HCT116 (cell line): Measurements from ENCODE around the gene FURIN. TPM values are rescaled to one million over a fixed set of nuclear protein-coding genes. Genes with fewer than 3 reads are reported as not detected.
A peak's percentile ranks its signal among the peaks of the same experiment; 100 is the strongest.

ENCODE experiments used
- ATAC-seq: fragments of 200-7000 bp; cut with Tn5 transposase; 2 replicates; pipeline ENCODE4 v1.9.1; 2020; ENCODE audit warnings: mild to moderate bottlenecking, moderate library complexity
- BruUV-seq: library from RNA; stranded (reverse); fragments of 400-500 nt; replicated peaks from 2 replicates; lab custom pipeline; 2021; lab: Mats Ljungman, UMichigan
- CTCF ChIA-PET: fragments of 300-600 bp; sonication (Branson Sonifier 250); formaldehyde crosslinking; loops from one replicate; lab custom pipeline; 2021; ENCODE audit warnings: antibody characterized with exemption; lab: Charles Lee
- POLR2A ChIA-PET: fragments of 300-600, 350-600 bp; sonication (Branson Sonifier 250); formaldehyde crosslinking; loops from one replicate; lab custom pipeline; 2021; ENCODE audit warnings: antibody characterized with exemption; lab: Charles Lee
- RAD21 ChIA-PET, 2 experiments: fragments of 300-600 bp; sonication (Branson Sonifier 250); formaldehyde crosslinking; loops; one replicate each; lab custom pipeline; 2023; ENCODE audit warnings: low total read pairs in 2 of 2; ENCODE audit not compliant: uncharacterized antibody in 2 of 2, unreplicated experiment in 2 of 2, low non-redundant PET in 1 of 2; lab: Charles Lee
- DNase-seq: peaks from one replicate; pipeline ENCODE4 v3.0.0-alpha.2; 2010; ENCODE audit warnings: low read depth, low spot score
- H2AFZ ChIP-seq: fragments of 200-600 bp; shearing (Covaris generic), sonication (generic); 2 replicates; pipeline ENCODE4 v1.6.1; 2017; ENCODE audit warnings: low read depth, mixed run types, mixed read lengths, antibody characterized with exemption, low read length; ENCODE audit not compliant: poor library complexity, severe bottlenecking
- H3K27ac ChIP-seq: 2 replicates; pipeline ENCODE4 v1.5.1; 2012; ENCODE audit warnings: low read depth, low read length
- H3K27me3 ChIP-seq: fragments of 200-600 bp; sonication (generic); 2 replicates; pipeline ENCODE4 v1.6.1; 2016; ENCODE audit warnings: mixed run types, low read length, mixed read lengths; ENCODE audit not compliant: insufficient read depth
- H3K36me3 ChIP-seq, 2 experiments: fragments of 200-500 bp in 1 of 2; fragments of 200-600 bp in 1 of 2; sonication (Bioruptor generic) in 1 of 2; sonication (generic) in 1 of 2; 2 replicates each; pipeline versions ENCODE4 v1.5.1 to v1.6.1; 2014 to 2016; ENCODE audit warnings: low read length in 2 of 2, inconsistent platforms in 1 of 2, mixed read lengths in 1 of 2, mixed run types in 1 of 2; ENCODE audit not compliant: insufficient read depth in 2 of 2, control insufficient read depth in 1 of 2
- H3K4me1 ChIP-seq, 2 experiments: fragments of 200-600 bp in 1 of 2; sonication (generic) in 1 of 2; 2 replicates each; pipeline versions ENCODE4 v1.5.1 to v1.6.1; 2012 to 2017; ENCODE audit warnings: low read length in 2 of 2, inconsistent platforms in 1 of 2, mild to moderate bottlenecking in 1 of 2, mixed read lengths in 1 of 2, mixed run types in 1 of 2, moderate library complexity in 1 of 2; ENCODE audit not compliant: insufficient read depth in 2 of 2, control insufficient read depth in 1 of 2
- H3K4me2 ChIP-seq: fragments of 200-600 bp; sonication (generic); 2 replicates; pipeline ENCODE4 v1.6.1; 2017; ENCODE audit warnings: mixed run types, low read length, mixed read lengths
- H3K4me3 ChIP-seq, 2 experiments: fragments of 200-600 bp in 1 of 2; sonication (generic) in 1 of 2; replicated peaks in 1 of 2; 2 replicates each; pipeline ENCODE4 v1.5.1; 2011 to 2016; ENCODE audit warnings: low read length in 2 of 2, control low read depth in 1 of 2, low read depth in 1 of 2, mild to moderate bottlenecking in 1 of 2, mixed read lengths in 1 of 2, mixed run types in 1 of 2
- H3K79me2 ChIP-seq: fragments of 200-600 bp; sonication (generic); 2 replicates; pipeline ENCODE4 v1.6.1; 2017; ENCODE audit warnings: mild to moderate bottlenecking, mixed run types, low read length, moderate library complexity, mixed read lengths; ENCODE audit not compliant: insufficient read depth
- H3K9ac ChIP-seq: fragments of 200-600 bp; sonication (generic); 2 replicates; pipeline ENCODE4 v1.6.1; 2016; ENCODE audit warnings: low read length, mixed read lengths
- H3K9me2 ChIP-seq: fragments of 200-600 bp; sonication (generic), shearing (Covaris generic); 2 replicates; pipeline ENCODE4 v1.6.1; 2017; ENCODE audit warnings: mixed run types, mild to moderate bottlenecking, moderate library complexity; ENCODE audit not compliant: insufficient read depth
- H3K9me3 ChIP-seq, 2 experiments: fragments of 200-500 bp in 1 of 2; fragments of 200-600 bp in 1 of 2; sonication (Bioruptor generic) in 1 of 2; sonication (generic) in 1 of 2; 2 replicates each; pipeline ENCODE4 v1.6.1; 2014 to 2017; ENCODE audit warnings: low read length in 2 of 2, mixed read lengths in 2 of 2, inconsistent platforms in 1 of 2, low read depth in 1 of 2, mild to moderate bottlenecking in 1 of 2, mixed run types in 1 of 2, moderate library complexity in 1 of 2; ENCODE audit not compliant: control insufficient read depth in 1 of 2, insufficient read depth in 1 of 2
- H4K20me1 ChIP-seq: fragments of 200-600 bp; sonication (generic), shearing (Covaris generic); 2 replicates; pipeline ENCODE4 v1.6.1; 2017; ENCODE audit warnings: mixed run types, mild to moderate bottlenecking, moderate library complexity; ENCODE audit not compliant: insufficient read depth
- CEBPB ChIP-seq: IDR thresholded peaks from 2 replicates; pipeline ENCODE4 v1.6.1; 2012; ENCODE audit warnings: low read depth
- EGR1 ChIP-seq: IDR thresholded peaks from 2 replicates; pipeline ENCODE4 v1.6.1; 2012; ENCODE audit warnings: low read depth
- JUND ChIP-seq: IDR thresholded peaks from 2 replicates; pipeline ENCODE4 v1.6.1; 2012
- POLR2A ChIP-seq: IDR thresholded peaks from 2 replicates; pipeline ENCODE4 v1.7.0; 2011; ENCODE audit warnings: borderline replicate concordance; ENCODE audit not compliant: insufficient read depth, insufficient read length; ENCODE audit errors: extremely low read depth
- RAD21 ChIP-seq: IDR thresholded peaks from 2 replicates; pipeline ENCODE4 v1.6.1; 2012; ENCODE audit warnings: low read depth, mild to moderate bottlenecking
- SP1 ChIP-seq: IDR thresholded peaks from 2 replicates; pipeline ENCODE4 v1.6.1; 2012; ENCODE audit warnings: low read depth
- YY1 ChIP-seq: IDR thresholded peaks from 2 replicates; pipeline ENCODE4 v1.6.1; 2011; ENCODE audit warnings: low read length, low read depth, moderate library complexity, mild to moderate bottlenecking; ENCODE audit not compliant: insufficient replicate concordance; ENCODE audit errors: extremely low read depth
- intact Hi-C: fragments of 100-400 bp; cut with micrococcal nuclease; formaldehyde crosslinking; loops from 2 replicates; pipeline ENCODE4 v1.10.0; 2022
- total RNA-seq: library from RNA; stranded (reverse); gene quantifications from one replicate; pipeline ENCODE4 v1.2.1, GENCODE V29; 2021; ENCODE audit not compliant: unreplicated experiment

FURIN gene
- total RNA-seq, 1 experiment from 2014 or later = 42.0 TPM

- no peak for TF ChIP-seq POLR2A
Measured at GRCh38 chr15:90930861-90931574, 62.6 kb downstream of the FURIN start (continued).

DNA sequence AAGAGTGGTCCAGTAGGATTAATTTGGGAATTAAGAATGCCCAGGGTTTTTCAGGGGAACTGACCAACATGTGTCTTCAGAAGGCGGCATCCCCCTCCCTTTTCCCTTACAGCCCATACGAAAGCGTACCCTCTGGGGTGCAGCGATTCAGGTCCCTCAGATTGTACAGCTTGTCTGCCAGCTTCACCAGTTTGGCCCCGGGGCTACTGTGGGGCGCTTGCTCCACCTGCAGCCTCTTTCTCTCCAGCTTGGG lies 63.1 kb downstream of the FURIN start:
- H3K9ac ChIP-seq = peak overlapping the region; percentile 67
- intact Hi-C loops = loop anchor here (1.0 to 5.0 kb wide), 2 partner anchors 101 to 340 kb away; no protein-coding TSS in a partner anchor
- TF ChIP-seq JUND = no peak
- no peak for TF ChIP-seq SP1
- no peak for TF ChIP-seq YY1
- no peak for TF ChIP-seq EGR1
- no peak for TF ChIP-seq RAD21
- TF ChIP-seq CEBPB = no peak
- TF ChIP-seq, all 23 proteins: peak for 0

More for the DNA sequence above, 63.1 kb downstream of the FURIN start:
- H3K4me1 ChIP-seq = peaks cover 20 to 51% of the 10 kb centered on the region in 2 experiments; a peak in 3 of 4 replicates
- no peaks in the 10 kb centered on the region for H4K20me1 ChIP-seq
- BruUV-seq = no TSS peak
- H3K4me3 ChIP-seq = peak overlapping the region; percentile 92 to 93
- H3K36me3 ChIP-seq = no peaks in the 10 kb centered on the region; a peak in 1 of 4 replicates
- H3K9me3 ChIP-seq = no peaks in the 10 kb centered on the region
- POLR2A ChIA-PET = interaction anchor here (0.5 to 2.4 kb wide), 10 partner anchors 8 to 611 kb away, joined by 3 to 7 read pairs (median 4); partner anchors contain the start of genes MAN2A2, PRC1 and RCCD1
- no peaks in the 10 kb centered on the region for H3K9me2 ChIP-seq
- RAD21 ChIA-PET = interaction anchor here in 1 of 2 experiments (1.0 to 1.6 kb wide), 3 partner anchors 46 to 340 kb away, joined by 3 to 4 read pairs (median 4); no protein-coding TSS in a partner anchor
- no peak overlapping the region for H2AFZ ChIP-seq
- ATAC-seq = no peak
- peaks cover 18% of the 10 kb centered on the region; the same call in 1 of the 2 replicates for H3K79me2 ChIP-seq
- CTCF ChIA-PET = interaction anchor here (0.5 to 6.9 kb wide), 20 partner anchors 8 to 638 kb away, joined by 3 to 70 read pairs (median 7); partner anchors contain the start of genes MAN2A2, PRC1 and RCCD1
- no peak for DNase-seq
- peak overlapping the region; percentile 99 for H3K4me2 ChIP-seq
- H3K27me3 ChIP-seq = no peaks in the 10 kb centered on the region
- peak overlapping the region; percentile 78 for H3K27ac ChIP-seq
